ENCODE measurements around the gene METTL26.

Gene METTL26

DNA sequence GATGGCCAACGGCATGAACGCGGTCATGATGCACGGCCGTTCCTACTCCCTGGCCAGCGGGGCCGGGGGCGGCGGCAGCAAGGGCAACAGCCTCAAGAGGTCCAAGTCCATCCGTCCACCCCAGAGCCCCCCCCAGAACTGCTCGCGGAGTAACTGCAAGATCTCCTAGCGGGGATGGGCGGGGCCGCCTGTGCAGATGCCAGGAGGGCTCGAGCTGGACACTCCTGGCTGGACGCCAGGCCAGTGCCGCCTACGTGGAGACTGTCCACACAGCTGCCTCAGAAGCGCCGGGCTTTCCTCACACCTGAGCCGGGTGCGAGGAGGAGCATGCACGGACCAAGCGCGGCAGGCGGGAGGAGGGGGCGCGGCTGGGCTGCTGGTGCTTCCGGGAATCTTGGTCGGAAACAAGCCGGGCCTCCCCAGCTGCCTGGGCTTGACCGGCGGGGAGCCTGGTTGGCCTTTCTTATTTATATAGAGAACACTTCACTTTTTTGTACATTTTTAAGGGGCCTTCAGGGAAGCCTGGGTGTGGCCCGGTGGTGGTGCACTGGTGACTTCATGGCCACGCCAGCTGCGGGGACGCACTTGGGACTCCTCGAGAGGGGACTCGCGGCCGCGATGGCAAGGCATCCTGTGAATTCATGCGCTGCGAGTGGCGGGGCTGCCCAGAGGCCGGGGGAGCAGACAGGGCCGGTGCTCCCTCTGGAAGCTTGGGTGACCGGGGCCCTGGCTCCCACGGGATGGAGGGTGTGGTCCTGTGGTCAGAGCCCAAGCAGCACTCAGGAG, 8.5 kb downstream of the METTL26 start:
- no peak overlapping the region for H3K4me3 ChIP-seq (ENCODE audit: low read depth, low read length)

DNA sequence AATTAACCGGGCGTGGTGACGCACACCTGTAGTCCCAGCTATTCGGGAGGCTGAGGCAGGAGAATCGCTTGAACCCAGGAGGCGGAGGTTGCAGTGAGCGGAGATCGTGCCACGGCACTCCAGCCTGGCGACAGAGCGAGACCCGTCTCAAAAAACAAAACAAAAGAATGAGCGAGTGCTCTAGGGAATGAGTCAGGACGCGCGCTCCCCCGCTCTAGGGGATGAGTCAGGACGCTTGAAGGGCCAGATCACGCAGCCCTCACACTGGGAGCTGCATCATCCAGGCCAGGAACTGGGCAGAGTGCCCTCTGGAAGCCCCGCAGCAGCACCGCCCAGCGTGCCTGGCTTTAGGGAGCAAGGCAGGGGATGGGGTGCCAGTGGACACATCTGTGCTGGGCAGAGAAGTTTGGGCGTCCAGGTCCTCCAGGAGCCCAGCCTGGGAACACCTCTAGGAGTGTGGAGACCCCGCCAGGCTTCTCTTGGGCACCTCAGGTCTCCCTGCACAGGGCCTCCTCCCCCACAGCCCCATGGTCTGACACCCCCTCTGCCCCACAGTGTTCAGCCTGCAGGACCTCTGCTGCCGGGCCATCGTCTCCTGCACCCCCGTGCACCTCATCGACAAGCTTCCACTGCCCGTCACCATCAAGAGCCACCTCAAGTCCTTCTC, 9.2 kb downstream of the METTL26 start:
- no peak overlapping the region for H3K4me3 ChIP-seq (ENCODE audit: low read depth, low read length)

DNA sequence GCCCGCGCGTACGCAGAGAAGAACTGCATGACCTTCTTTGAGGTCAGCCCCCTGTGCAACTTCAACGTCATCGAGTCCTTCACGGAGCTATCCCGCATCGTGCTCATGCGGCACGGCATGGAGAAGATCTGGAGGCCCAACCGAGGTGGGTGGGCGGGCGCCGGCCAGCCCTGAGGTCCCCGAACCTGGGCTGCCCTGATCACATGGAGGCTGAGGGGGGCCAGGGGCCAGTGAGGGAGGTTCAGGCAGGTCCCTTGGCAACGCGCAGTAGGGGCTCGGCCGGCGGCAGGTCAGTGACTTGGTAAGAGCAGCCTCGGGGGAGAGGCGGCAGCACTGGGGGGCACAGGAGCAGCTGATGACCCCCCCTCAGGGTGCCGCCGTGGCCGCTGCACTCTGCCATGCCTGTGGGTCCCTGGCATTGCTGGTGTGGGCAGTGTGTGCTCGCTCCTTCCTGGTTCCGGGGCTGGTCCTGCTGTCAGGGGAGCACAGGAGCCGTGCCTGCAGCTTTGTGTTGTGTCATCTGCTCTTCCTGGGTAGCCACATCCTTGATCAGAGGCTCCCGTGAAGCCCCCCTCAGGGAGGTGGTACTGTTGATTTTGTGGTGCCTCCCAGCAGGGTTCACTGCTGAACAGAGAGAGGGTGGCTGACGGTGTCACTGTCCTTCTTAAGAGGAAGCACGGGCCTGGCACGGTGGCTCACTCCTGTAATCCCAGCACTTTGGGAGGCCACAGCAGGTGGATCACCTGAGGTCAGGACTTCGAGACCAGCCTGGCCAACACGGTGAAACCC, 9.9 kb downstream of the METTL26 start:
- no peak overlapping the region for H3K4me3 ChIP-seq (ENCODE audit: low read depth, low read length)

DNA sequence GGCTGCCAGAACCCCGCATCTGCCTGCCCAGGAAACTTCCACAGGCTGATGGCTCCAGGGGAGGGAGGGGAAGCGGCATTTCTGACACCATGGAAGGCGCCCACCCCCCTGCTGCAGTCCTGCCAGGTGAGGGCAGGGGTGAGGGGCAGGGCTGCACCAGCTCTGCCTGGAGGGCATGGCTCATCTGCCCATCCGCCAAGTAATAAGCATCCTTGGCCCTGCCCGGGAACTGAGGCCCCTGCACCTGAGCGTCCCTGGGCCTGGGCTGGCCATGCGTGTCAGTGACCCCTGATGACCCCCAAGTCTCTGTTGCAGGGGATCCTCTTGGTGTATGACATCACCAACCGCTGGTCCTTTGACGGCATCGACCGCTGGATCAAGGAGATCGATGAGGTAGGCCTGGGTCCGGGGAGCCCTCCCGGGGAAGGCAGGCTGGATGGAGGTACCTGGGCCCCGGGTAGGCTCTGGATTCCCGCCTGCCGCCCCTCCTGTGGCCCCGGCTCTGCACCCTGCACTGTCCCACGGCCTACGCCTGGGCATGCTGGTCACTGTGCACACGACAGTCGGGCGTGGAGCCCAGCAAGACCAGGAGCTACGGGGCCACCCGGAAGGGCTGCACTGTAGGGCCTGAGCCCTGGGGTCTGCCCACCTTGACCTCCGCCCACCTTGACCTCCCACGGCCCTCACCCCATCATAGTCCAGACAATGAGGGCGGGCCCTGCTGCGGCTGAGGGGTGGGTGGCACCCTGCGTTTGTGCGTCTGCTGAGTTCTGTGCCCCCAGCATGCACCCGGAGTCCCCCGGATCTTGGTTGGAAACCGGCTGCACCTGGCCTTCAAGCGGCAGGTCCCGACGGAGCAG, 10.8 kb downstream of the METTL26 start:
- no peak overlapping the region for H3K4me3 ChIP-seq (ENCODE audit: low read depth, low read length)

DNA sequence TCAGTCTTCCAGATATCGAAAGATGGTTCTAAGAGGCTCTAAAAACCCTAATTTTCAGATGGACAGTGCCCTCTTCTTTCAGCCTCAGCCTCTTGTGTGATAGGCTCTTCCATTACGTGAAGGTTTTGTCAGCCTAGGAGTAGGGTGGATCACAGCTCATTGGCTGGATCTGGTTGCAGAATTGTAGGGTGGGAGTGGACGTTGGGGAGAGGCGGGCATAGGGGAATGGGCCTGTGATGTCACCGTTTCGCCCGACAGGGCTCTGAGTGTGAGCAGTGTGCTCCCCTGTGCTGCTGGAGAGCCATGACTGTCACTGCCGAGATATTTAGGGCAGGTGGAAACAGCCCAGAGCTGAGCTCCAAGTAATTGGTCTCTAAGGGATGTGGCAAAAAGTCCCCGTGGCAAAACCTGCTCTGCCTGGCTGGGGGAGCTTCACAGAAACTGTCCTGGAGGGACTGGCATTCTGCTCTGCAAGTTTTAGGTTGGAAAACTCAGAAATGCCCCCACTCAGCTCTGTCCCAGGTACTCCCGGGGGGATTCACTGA, 11.5 kb downstream of the METTL26 start:
- no peak overlapping the region for H3K4me3 ChIP-seq (ENCODE audit: low read depth, low read length)

DNA sequence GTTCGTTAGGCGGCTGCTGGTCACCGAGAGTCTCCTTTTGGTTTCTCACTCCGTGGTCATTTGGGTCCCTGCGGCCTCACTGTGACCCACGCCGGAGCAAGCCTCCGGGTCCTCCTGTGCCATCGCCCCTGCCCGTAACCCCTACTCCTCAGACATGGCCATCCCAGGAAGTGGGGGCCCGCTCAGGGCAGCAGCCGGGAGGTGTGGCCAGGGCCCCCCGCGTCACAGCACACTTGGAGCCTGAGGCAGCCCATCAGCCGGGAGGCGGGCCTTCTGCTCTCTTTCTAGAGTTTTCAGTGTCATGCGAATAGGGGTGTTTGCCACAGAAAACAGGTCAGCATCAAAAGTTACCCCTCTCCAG, 13.2 kb downstream of the METTL26 start:
- no peak overlapping the region for H3K4me3 ChIP-seq (ENCODE audit: low read depth, low read length)

DNA sequence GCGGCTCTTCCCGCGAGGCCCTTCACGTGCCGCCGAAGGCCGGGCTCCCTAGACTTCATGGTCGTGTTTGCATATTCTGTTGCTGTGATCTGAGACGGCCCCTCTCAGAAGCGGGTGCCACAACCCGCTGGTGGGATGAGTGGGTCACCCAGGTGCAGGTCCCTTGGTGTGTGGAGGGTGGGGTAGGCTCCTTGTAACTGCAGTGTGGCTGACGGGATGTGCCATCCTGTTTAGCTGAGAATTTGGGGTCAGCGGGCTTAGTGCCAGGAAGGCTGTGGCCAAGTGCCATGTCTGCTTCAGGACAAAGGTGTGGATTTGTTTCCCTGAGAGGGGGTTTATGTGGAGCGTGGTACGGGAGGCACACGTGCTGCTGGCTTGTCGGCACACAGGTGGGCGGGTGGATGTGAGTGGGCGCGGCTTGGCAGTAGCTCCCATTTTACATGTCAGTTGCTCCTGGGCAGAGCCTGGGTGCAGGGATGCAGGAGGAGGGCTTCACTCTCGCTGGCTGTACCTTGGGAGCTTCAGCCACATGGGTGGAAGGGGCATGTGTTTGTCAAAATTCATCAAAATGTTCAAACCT, 14.5 kb downstream of the METTL26 start:
- H3K4me3 ChIP-seq (ENCODE audit: low read depth, low read length) = no peak overlapping the region

DNA sequence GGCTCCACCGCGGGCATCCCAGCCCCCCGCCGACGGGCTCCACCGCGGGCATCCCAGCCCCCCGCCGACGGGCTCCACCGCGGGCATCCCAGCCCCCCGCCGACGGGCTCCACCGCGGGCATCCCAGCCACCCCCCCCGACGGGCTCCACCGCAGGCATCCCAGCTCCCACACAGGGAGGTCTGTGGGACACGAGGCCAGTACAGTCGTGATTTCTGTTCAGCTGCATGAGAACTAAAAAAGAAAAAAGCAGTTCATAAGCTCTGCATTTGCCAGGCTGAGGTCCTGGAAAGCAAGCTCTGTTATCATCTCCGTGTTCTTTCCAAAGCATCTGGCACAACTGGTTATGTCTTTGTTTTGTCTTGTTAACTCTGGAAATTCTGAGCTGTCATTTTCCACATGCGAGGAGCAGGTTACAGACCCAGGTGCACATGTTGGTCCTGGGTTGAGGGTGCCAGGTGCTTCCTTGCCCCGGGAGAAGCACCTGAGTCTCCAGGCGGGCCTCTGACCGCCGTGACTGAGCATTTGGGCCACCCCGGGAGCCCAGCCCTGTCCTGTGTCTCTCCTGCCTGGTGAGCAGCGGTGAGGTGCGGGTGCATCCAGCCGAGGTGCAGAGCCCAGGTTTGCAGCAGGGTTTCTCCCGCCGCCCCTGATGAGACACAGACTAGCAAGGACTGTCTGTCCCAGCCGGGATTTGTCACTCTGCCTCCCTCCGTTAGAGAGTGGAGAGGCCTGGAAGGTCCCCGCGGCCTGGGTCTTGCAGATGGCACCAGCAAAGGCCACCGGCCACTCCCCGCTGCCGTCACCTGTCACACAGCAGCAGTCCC, 15.2 kb downstream of the METTL26 start:
- H3K4me3 ChIP-seq (ENCODE audit: low read depth, low read length) = no peak overlapping the region

DNA sequence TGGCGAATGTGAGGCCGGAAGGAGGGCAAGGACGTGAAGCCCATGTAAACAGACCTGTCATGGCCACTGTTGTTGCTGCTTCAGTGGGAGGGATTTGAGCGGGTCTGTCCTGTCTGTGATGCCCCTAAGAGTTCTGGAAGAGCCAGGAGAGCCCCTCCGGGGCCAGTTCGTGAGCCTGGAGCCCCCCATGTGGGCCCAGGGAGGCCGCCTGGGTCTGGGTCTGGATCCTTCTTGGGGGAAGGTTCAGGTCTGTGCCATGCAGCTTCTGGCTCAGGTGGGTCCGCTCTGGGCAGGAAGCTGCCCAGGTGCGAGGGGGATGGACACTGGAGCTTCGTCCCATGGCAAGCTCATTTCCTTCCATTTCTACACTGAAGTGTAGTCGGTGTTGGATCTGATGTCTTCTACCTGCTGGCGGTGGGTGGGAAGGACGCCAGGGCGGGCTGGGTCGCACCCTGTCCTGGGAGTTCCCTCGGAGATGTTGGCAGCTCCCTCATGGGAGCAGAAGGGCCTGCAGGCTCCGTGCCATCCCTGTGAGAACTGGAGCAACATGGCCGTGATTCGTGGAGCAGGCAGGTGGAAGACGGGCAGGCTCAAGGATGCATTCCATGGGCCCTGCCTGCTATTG, 16.5 kb downstream of the METTL26 start:
- H3K4me3 ChIP-seq (ENCODE audit: low read depth, low read length) = no peak overlapping the region

DNA sequence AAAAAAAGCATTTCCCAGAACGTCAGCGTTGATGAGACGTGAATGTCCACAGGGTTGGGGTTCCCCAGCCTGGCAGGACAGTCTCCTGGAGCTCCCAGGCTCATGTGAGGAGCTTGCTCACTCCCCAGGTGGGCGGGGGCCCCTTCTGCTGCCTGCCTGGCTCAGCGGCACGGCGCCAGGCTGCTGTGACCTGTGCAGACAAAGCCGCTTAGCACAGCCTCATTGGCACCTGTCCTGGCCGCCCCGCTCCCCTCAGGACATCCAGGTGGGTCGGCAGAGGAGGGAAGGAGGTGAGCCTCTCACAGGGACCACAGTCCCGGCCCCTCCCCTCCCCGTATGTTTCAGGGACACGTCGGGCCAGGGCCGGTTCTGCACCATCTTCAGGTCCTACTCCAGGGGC, 18.2 kb downstream of the METTL26 start:
- H3K4me3 ChIP-seq (ENCODE audit: low read depth, low read length) = no peak overlapping the region

DNA sequence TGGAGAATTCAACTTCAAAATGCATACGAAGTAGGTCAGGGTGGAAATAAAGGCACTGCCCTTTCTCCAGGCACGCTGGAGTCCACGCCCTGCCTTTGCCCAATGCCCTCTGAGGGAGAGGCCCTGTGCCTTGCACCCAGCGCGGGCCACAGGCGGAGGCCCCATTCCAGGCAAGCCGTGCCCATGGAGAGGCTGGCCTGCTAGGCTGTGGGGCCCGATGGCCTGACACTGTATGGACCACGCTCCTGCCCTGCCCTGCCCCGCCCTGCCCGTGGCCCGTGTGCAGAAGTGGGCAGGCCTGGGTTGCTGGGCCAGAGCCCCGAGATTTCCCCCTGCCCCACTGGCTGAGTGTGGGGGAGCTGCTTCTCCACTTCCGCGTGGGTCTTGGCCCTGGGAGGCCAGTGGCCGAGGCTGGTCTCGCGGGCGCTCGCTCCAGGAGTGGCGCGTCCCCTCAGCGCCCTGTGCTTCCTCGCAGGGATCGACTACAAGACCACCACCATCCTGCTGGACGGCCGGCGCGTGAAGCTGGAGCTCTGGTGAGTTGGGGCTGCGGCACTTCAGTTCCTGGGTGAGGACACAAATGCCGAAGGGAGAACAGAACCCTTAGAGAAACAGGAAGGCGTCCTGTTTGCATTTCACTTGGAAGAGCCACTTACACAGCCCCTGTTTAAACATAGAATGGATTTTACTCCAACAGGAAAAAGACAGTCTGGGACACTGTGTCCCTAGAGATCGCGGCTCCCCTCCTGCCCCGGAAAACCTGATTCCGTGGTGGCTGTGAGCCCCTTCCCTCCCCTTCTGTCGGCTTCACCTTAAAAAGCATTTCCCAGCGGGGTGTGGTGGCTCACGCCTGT, 19.1 kb downstream of the METTL26 start:
- H3K4me3 ChIP-seq (ENCODE audit: low read depth, low read length) = no peak overlapping the region

DNA sequence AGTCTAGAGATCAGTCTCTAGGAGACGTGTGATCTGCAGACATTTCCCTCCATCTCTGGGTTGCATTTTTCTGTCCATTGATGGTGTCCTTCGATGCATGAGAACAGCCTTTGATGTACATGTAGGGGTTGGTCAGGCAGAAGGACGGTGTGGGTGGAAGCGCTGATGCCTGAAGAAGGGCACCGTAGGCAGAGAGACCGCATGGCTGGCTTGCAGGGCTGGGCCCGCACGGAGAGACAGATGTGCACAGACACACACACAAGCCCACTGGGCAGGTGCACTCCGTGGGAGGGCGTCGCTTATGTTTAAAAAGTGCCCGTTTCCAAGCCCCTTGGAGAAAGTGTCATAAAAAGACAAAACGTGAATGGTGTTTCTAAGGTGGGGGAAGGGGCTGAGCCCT, 21.0 kb downstream of the METTL26 start:
- H3K4me3 ChIP-seq (ENCODE audit: low read depth, low read length) = no peak overlapping the region

DNA sequence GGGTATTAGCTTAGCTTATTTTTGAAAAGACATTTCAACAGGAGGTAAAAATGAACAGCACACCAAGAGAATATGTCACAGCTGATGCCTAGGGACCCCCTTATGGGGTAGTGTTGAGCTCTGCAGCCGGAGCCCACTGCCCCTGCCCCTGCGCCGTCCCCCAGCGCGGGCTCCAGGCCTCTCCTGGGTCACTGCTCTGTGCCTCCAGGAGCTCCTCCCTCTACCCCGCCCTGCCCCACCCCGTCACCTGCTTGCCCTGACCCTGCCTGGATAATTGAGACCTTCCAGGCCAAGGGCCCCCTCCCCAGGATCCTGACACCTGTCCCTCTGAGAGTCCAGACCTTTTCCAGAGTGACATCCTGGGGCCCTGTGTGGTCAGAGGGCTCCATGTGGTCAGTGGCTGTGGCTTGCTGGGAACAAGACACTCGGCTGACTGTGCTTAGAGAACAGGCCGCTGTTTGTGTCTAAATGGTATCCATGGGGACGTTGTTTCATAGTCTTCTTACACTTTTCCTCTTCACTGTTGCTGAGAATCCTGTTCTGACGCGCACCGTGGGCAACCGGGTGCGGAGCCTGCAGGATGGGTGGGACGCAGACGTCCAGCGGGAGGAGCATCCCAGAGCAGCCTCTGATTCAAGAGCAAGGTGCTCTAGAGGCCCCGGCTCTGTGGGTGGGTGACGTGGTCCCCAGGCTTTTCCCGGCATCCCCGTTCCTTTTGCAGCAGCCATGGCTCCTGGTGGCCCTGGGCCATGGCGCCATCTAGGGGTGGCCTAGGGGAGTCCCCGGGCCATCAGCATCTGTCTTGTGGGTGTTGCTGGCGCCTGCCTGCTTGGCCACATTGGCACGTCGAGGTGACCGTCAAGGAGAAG, 25.4 kb downstream of the METTL26 start:
- H3K4me3 ChIP-seq (ENCODE audit: low read depth, low read length) = no peak overlapping the region

DNA sequence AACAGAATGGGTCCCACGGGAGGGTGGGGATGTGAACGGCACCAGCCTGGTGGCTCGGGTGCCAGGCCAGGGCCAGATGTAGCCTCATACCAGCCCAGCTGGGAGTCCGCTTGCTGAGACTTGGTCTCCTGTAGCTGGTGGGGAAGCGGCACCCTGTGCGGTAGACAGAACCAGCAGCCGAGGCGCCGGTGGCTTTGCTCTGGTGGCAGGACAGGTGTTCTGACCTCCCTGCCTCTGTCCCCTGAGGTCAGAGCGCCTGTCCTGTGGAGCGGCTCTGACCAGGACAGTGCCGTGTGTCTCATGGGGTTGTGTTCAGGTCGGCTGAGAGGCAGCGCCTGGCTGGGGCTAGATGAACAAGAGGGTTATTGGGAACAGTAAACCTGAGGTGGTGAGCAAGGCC, 26.1 kb downstream of the METTL26 start:
- H3K4me3 ChIP-seq (ENCODE audit: low read depth, low read length) = no peak overlapping the region

DNA sequence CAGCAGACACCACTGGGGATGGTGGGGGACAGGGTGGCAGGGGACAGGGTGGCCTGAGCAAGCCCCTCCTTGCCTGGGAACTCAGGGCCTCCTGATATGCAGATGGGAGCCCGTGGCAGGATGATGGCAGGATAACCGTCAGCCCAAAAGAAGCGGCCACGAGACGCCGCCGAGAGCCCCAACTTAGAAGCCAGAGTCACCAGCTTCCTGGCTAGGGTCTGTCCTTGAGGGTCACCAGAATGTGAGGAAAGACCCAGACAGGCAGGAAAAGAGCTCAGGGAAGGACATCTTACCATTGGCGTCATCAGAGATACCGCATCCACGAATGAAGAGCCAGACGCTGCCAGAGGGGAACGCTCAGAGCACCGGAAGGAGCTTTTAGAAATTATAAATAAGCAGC, 26.8 kb downstream of the METTL26 start:
- H3K4me3 ChIP-seq (ENCODE audit: low read depth, low read length) = no peak overlapping the region

DNA sequence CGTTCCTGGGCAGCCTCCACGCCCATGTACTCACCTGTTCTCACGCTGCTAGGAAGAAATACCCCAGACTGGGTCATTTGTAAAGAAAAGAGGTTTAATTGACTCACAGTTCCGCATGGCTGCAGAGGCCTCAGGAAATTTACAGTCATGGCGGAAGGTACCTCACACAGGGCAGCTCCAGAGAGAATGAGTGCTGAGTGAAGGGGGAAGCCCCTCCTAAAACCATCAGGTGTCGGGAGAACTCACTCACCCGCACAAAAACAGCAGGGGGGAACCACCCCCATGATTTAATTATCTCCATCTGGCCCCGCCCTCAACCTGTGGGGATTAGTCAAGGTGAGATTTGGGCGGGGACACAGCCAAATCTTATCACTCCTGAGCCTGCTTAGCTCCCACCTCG, 28.1 kb downstream of the METTL26 start:
- no peak overlapping the region for H3K4me3 ChIP-seq (ENCODE audit: low read depth, low read length)

DNA sequence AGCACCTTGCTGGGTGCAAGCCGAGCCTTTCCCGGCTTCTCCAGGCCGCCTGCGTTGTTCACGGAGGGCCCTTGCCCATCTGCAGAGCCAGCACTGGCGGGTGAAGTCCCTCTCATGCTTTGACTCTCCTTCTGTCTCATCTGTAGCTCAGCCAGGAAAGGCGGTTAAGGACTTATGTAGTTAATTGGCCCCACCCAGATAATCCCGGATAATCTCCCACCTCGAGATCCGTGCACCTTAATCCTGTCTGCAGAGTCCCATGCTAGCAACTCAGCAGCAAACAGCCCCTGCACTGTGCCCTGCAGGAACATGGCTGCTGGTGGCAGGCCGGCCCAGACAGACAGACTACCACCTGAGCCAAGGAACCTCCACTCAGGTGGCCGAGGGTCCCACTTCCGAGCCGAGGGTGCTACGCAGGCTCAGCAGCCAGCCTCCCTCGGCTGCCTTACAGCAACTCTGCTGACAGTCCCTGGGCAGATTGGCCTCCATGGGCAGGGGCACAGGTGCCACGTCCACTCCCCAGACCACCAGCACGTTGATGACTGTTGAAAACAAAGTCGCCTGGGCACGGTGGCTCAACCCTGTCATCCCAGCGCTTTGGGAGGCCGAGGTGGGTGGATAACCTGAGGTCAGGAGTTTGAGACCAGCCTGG, 29.3 kb downstream of the METTL26 start:
- H3K4me3 ChIP-seq (ENCODE audit: low read depth, low read length) = no peak overlapping the region
